T-helper 2 cell treated with Interferon-gamma antibody and Interleukin-4, amounts not matched to agents 100 ng/mL and 5 ng/mL, for 36 hours (primary cell): Measurements from ENCODE around the gene HEMK1. TPM values are rescaled to one million over a fixed set of nuclear protein-coding genes. Genes with fewer than 3 reads are reported as not detected.

Experiments used
- intact Hi-C: fragments of 100-400 bp; cut with micrococcal nuclease; formaldehyde crosslinking; loops from one replicate; pipeline ENCODE4 v1.15.1; 2023
- total RNA-seq: library from RNA; stranded (reverse); gene quantifications from 2 replicates; pipeline ENCODE4 v1.2.3, GENCODE V29; 2022

The HEMK1 gene
- total RNA-seq, 1 donor from 2014 or later, result 58.1 TPM

DNA sequence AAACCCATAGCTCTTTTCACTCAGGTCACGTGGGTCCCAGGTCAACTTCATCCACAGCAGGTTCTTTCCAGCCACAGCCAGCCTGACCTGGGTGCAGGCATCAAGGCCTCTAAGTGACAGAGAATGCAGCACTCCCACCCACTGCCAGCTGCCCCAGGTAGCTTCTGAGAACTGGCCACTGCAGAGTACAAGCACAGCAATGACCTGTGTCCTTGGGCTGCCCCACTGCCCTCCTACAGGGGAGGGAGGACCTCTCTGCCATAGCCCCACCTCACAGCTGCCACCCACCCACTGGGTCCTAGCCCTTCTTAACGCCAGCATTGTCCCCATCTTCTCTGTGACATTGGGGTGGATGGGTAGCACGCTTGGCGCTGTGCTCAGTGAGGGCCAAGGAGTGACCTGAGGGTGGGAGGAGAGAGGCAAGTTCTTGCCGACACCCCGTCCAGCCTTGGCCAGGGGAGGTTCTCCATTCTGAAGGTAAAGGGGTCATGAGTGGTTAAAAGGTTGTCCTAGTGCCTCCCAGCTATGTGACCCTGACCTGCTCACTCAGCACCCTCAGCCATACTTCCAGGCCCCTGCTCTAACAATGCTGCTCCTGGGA lies 29.9 kb downstream of the HEMK1 start:
- intact Hi-C loops, result no loop called here

DNA sequence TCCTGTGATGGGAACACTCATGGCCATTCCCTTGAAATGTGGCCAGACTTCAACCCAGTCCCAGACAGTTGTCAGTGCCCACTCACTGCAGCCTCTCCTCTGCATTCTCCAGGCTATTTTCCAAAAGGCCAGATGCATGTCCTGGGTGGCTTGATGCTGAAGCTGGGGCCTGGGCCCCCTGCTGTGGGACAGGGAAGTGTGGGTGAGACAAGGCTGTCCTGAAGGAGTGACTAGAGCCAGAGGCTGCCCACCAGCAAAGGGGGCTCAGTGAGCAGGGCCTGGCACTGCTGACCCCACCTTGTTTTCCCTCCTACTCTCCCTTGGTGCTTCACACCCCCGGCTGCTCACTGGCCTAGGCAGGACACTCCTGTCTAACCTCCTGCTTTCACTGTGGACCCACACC lies 30.4 kb downstream of the HEMK1 start:
- intact Hi-C loops, result no loop called here

DNA sequence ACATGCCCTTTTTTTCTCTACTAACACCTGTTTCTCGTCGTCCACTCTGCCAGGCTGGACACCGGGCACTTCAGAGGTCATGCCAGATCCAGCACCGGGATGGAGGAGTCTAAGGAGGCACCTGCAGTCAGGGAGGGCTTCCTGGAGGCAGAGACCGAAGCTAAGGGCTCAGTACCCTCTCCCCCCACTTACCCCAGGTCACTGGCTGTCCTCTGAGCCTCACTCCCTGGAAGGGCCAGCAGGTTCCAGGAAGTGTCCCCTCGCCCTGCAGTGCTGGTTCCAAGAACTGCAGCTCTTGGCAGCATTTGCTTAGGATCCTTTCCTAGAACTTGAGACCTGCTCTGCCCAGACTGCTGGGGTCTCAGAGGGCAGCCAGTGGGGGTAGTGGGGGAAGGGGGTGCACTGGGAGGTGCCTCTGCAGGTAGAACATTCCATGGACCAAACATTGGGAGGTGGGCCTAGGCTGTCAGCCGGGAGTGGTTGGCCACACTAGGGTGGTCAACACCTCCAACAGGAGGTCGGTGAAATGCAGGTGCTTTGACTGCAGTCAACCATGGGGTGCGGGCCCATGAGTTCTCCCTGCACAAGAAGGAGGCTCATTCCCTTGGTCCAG lies 30.9 kb downstream of the HEMK1 start:
- intact Hi-C loops, result no loop called here

DNA sequence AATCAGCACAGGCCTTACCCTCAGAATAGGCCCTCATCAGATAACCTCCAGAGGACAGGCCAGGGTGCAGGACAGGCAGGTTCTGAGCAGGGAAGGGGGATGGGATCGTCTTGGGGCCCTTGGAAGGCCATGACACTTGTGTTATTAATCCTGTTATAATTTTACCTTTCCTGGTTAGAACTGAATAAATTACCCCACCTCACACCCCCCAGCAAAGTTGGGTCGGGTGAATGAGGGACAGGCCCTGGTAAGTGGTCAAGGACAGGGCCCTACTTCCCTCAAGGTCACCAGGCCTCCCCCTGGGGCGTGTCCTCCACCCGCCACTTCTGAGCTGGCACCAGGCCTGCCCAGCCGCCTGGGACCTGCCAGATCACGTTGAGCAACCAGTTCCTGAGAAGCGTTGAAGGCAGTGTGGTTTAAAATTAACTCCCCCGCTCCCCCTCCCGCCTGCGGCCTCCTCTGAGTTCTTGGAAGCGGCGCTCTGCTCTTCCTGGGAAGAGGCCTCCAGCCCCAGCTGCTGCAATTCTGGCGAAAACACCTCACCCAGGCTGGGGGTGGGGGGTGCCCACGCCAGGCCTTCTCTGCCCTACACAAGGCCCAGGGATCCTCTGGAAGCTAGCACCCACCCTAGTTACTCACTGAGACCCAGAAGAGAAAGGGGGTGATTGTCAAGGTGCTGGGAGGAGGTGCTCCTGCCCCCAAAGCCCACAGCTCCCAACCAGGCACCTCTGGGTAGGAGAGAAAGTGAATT lies 31.7 kb downstream of the HEMK1 start:
- intact Hi-C loops, result loop anchor here (1.0 kb wide), 2 partner anchors 11 to 28 kb away; no protein-coding TSS in a partner anchor

DNA sequence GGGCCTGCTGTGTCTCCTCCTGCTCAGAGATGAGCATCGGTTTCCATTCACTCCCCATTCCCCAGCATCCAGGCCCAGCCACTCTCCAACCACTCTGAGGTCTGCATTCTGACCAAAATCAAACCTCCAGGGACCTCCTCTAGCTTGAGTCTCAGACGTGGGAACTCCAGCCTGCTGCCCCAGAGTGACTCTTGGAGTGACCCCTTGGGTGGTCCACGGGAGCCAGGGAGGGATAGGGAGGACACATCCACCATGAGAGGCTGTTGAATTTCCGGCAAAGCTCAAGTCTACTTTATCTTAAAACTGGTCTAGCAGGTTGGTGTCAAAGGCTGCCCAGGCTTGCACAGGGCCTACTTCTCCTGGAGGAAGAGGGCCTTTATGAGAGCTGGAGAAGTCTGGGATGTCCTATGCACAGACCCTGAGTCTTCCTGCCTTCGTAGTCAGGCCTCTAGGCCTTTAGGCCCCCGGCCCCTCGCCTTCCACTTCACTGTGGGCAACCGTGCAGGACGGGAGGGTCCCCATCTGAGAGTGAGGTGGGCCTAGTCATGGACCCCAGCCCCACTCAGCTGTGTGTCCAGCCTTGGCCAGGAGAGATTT lies 33.4 kb downstream of the HEMK1 start:
- intact Hi-C loops, result loop anchor here (1.0 kb wide), 1 partner anchor 9 kb away; the partner anchor contains the start of gene CISH

DNA sequence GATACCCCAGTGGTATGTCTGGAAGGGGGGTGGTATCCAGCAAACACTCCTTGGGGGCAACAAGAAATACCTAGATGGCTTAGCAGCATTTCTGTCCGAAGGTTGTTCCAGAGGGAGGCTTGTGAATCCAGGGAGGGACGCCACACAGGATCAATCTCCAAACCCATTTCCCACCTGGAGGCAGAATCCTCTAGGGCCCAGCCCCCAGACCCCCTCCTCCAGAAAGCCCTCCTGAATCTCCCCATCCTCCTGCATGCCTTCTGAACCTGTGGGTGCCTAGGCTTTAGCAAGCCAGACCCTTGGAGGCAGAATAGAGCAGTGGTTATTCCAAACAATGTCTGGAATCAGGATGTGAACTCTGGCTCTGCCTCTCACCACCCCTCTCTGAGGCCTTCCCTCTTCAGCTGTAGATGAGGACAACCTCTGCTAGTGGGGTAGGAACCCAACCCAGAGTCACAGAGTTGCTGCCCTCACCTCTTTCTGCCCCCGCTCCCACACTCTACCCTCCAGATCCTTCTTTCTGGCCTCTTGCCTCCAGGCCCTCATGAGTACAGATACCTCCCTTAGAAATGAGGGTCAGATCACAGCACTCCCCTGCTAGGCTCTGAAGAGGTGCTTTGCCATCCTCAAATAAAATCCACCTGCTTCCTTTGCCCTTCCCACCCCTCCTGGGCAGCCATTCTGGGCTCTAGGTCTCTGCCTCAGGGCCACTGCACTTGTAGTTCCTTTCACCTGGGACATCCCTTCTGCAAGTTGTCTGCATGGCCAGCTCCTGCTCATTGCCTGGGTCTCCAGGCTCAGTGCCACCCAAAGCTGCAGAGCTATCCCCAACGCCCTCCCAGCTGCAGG lies 34.2 kb downstream of the HEMK1 start:
- intact Hi-C loops, result no loop called here

DNA sequence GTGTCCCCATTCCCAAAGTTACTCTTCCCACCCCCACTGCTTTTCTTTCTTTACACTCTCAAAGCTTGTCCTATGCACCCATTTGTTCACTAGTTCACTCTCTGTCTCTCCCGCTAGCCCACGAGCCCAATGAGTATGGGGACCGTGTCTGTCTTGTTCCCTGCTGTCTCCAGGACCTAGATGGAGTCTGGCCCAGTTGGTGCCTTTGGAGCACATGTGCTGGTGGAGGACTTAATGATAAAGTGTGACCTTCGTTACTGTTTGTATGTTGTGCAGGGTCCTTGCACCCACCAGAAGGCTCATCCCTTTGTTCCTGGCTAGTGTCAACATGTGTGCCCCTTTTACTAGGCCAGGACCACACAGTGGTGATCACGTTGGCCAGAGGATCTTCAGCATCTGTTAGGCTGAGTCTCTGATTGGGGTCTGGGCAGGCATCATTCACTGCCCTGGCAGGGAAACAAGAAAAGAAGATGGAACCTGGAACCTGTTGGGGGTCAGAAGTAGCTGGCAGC lies 34.8 kb downstream of the HEMK1 start:
- intact Hi-C loops, result no loop called here

DNA sequence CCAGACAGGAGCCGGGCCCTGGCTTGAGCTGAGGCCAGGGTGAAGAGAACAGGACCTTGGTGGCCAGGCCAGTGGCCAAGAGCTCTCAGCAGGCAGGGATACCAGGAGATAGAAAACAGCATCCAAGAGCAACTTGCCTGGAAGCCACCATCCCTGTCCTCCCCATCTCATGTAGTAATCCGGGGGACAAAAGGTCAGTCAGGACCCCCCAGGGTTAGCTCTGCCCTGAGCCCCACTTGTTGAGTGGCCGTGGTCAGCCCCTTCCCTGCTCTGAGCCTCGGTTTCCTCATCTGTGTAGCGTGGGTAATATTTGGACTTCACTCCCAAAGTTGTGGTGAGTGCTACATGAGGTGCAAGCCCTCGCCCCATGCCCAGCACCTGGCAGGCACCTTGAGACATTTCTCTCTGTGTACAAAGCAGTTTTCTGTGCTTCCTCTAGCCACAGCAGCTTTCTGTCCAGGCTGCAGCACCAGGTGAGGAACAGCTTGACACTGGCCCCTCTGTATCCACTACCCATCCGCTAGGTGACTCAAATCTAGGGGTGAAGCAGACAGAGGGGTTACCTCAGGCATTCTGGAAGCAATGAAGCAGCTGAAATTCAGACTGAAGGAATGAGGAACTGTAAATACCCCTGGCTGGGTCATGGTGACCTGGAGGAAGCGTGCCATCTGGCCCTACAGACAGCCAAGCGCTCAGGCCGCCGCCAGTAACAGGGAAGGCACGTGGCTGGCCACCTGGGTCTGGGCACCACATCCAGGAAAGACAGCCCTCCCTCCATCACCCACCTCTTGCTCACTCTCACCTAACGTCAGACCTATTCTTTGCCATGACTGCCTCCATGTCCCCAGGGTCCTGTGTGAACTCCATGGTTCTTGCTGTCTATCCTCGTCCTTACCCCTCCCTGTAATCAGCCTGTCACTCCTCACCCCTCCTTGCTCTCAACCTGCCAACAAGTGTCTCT lies 35.6 kb downstream of the HEMK1 start:
- intact Hi-C loops, result no loop called here

DNA sequence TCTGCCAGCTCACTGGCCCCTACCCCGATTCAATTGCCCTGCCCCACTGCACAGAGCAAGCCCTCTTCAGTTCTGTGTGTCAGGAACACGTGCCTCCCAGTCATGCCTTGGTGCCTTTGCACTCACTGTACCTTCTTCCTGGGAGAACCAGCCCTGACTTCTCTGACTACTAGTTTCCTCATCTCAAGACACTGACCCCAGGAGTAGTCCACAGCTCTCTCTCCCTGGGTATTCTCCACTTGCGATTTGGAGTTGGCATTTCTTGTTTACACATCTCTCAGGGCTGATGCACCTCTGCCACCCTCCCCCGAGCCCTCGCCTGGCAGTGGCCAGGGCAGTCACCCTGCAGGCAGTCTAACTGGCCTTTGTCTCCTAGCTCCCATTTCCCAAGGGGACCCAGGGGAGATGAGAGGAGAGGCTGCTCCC lies 36.6 kb downstream of the HEMK1 start:
- intact Hi-C loops, result no loop called here

DNA sequence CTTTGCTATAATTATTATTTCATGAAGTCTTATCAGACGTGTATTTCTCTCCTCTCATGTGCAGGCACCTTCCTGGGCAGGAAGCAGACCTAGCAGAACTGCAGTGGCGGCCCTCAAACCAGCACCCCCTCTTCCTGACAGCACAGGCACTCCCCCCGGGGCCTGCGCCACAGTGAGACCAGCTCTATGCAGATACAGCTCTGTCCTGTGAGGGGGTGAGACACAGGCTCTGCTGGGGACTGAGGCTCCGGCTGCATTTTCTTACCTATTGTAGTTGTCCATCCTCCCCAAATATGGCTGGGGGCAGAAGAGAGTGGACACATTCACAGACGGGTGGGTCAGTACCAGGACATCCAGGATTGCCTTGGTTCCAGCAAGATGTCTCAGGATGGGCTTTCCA lies 37.3 kb downstream of the HEMK1 start:
- intact Hi-C loops, result no loop called here

DNA sequence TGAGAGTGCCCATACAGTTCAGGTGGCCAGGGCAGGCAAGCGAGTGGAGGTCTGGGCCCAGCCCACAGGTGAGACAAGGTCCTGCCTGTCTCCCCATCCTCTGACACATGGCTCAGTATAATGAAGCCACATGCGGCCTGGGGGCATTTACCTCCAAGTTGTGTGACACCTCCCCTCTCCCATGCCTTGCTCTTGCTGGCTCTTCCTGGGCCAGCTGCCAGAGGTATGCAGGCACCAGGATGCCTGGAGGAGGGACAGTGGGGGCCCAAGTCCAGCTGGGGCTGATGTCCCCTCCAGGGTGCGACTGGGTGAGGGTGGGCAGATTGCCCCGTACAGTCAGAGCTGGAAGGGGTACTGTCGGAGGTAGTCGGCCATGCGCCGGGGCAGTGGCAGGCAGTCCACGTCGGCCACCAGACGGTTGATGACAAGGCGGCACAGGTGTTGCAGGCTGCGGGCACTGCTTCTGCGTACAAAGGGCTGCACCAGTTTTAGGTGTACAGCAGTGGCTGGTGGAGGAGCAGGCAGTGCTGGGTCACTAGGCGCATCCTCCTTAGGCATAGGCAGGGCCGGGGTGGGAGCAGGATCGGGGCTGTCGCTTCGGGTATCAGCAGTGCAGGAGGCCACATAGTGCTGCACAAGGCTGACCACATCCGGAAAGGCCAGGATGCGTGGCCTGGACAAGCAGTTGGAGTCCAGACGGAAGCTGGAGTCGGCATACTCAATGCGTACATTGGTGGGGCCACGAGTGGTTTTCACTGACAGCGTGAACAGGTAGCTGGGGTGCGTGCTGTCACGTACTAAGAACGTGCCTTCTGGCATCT lies 38.2 kb downstream of the HEMK1 start:
- intact Hi-C loops, result no loop called here

DNA sequence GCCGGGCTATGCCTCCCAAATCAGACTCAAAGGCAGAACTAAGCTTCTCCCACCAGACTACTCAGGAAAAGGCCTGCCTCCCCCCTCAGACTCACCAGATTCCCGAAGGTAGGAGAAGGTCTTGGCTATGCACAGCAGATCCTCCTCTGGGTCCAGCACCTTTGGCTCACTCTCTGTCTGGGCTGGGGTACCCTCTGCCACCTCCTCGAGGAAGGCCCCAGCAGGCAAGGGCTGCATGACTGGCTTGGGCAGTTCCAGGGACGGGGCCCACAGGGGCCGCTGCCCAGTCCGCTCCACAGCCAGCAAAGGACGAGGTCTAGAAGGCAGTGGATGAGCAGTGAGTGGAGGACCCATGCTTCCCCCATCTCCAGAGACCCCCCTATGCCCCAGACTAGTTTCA lies 39.0 kb downstream of the HEMK1 start:
- intact Hi-C loops, result no loop called here

DNA sequence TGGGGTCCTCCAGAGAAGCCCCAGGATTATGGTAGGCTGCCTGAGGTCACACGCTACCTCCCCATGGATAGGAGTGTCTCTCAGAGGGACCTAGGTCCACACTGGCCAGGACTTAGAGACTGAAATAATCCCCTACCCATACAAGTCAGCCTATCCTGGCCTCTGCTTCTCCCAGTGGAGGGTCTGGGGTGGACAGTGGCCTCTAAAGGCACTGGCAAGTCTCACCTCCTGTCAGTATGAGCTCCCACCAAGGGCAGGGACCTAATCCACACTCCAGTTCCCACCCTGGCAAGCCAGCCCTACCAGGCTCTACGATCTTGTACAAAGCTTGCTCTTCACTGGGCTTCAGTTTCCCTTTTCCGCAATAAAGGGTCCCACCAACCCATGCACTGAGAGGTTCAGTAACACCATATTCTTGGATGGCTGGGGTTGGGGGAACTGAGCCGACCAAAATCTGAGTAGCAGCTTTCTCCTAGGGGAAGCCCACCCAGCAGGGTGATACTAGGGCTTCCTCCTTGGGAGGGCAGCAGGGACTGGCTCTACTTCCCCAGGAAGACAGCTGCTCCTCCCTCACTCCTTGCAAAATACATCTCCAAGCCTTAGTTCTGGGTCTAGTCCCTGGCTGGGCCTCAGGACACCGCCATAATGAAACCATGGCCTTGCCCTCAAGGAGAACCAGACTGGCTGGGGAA lies 39.9 kb downstream of the HEMK1 start:
- intact Hi-C loops, result no loop called here

DNA sequence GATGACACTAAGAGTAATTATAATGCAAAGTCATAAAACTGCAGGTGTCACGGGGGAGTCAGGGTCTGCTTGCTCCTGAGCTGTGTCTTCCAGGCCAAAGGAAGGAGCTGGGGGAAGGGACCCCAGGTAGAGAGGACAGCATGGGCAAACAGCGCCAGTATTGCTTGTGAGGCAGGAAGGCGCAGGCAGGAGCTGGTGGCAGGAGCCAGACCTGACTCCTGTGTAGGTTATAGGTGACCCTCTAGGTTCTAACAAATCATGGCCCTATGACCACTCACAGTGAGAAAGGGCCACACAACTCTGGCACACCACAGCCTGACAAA lies 40.4 kb downstream of the HEMK1 start:
- intact Hi-C loops, result loop anchor here (2.0 to 10.0 kb wide), 5 partner anchors 157 to 1335 kb away; partner anchors contain the start of genes GNAI2, PARP3, RASSF1 and RRP9

DNA sequence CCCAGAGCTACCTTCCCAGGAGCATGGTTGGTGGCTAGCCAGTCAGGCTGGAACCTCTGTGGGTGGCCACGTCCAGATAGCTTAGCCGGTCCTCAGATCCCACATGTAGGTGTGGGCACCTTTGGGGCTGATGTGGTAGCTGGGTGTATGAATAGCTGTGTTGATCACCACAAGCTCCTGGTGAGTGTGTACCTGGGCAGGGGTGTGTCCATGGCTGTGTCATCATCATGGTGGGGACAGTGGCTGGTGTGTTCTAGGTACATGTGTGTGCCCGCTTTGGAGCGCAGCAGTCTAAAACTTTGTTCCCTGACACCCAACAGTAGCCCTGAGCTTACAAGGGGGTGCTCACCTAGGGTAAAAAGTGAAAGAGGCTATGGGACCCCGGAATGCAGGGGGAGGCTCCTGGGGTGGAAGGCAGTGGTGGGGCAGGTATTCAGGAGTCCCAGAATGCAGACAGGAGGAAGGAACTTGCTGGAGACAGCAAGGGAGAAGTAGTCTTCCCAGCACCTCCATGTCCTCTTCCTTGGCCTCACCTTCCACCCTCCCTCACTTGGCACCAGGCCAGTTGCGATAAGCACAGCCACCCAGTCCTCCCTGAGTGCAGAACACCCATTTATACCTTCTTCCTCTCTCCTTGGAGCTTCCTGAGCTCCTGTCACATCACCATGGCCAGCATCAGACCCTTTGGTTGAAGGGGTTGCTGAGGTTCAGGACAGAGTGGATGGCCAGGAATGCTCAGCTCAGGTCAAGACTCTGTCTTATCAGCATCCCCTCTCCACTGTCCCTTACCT lies 41.1 kb downstream of the HEMK1 start:
- intact Hi-C loops, result loop anchor here (2.0 to 10.0 kb wide), 5 partner anchors 158 to 1334 kb away; partner anchors contain the start of genes GNAI2, PARP3, RASSF1 and RRP9

DNA sequence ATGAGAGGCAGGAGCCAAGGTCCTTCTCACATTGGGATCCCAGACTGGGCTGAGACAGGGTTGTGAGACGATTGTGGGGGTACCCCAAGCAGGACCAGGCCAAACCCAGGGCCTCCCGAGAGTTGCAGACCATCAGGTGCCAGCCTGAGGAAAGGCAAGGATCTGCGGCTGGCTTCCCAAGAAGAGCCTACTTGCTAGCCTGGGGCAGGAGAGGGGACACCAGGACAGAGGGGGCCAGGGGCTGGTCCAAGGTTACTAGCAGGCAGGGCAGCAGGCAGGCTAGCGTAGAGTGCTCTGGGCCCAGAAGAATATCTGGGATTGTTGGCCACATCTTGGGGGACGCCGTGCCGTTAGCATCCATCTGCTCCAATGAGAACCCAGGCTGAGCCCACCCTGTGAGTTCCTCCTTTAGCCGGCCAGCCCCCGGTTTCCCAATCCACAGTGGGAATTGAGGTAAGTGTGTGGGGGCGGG lies 41.7 kb downstream of the HEMK1 start:
- intact Hi-C loops, result loop anchor here (1.0 to 10.0 kb wide), 6 partner anchors 9 to 1334 kb away; partner anchors contain the start of genes GNAI2, PARP3, RASSF1 and RRP9
